ENCODE measurements around the gene CADPS.

CADPS gene

GRCh38 chr3:62647711-62648110 lies 227.5 kb downstream of the CADPS start:
- H3K9me3 ChIP-seq (ENCODE audit: insufficient read depth, low read length): no peaks in the 10 kb centered on the region
- TF ChIP-seq SUZ12 (IDR thresholded peaks at IDR 0.05; ENCODE audit: extremely low read depth, insufficient read depth, insufficient read length) (no peak), YY1 (IDR thresholded peaks at IDR 0.05; ENCODE audit: insufficient read depth, insufficient read length) (no peak), ZNF274 (IDR thresholded peaks at IDR 0.05; ENCODE audit: low read depth, low read length) (no peak)
- no peaks in the 10 kb centered on the region for H3K27me3 ChIP-seq (ENCODE audit: insufficient read depth, insufficient read length)
- H3K36me3 ChIP-seq (ENCODE audit: insufficient read depth, insufficient read length, low read length): no peaks in the 10 kb centered on the region
- H3K4me3 ChIP-seq (ENCODE audit: insufficient read length, low read depth): no peak overlapping the region
- H3K9ac ChIP-seq (ENCODE audit: insufficient read length, low read depth): no peak overlapping the region
- H3K4me1 ChIP-seq (ENCODE audit: insufficient read depth, insufficient read length): no peaks in the 10 kb centered on the region
- DNase-seq (ENCODE audit: low read depth, low spot score): no peak

GRCh38 chr3:62644493-62644892 lies 230.7 kb downstream of the CADPS start:
- Histone ChIP-seq H3K9ac (ENCODE audit: insufficient read length, low read depth) (no peak overlapping the region), H3K9me3 (ENCODE audit: insufficient read depth, low read length) (no peaks in the 10 kb centered on the region), H3K36me3 (ENCODE audit: insufficient read depth, insufficient read length, low read length) (no peaks in the 10 kb centered on the region), H3K4me3 (ENCODE audit: insufficient read length, low read depth) (no peak overlapping the region), H3K4me1 (ENCODE audit: insufficient read depth, insufficient read length) (no peaks in the 10 kb centered on the region), H3K27me3 (ENCODE audit: insufficient read depth, insufficient read length) (no peaks in the 10 kb centered on the region)
- DNase-seq (ENCODE audit: low read depth, low spot score): no peak
- TF ChIP-seq YY1 (IDR thresholded peaks at IDR 0.05; ENCODE audit: insufficient read depth, insufficient read length) (no peak), ZNF274 (IDR thresholded peaks at IDR 0.05; ENCODE audit: low read depth, low read length) (no peak), SUZ12 (IDR thresholded peaks at IDR 0.05; ENCODE audit: extremely low read depth, insufficient read depth, insufficient read length) (no peak)

DNA sequence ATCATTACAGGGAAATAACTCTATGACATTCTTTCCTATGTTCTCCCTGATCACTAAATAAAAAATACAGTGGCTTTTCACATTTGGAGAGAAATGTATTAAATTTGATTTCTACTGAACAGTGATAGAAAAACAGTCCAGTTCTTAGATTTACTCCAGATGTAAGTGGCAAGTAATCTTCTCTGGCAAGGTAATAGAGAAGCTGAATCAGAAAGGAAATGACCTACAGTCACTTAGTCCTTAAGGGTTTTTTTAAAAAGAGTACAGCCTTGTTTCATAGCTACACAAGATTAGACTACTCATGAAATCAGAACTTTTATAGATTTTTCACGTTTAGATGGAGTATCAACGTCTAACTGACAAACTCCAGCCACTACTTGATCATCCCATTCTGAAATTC lies 236.9 kb downstream of the CADPS start:
- no peak for TF ChIP-seq ZNF274 (IDR thresholded peaks at IDR 0.05; ENCODE audit: low read depth, low read length)
- TF ChIP-seq SUZ12 (IDR thresholded peaks at IDR 0.05; ENCODE audit: extremely low read depth, insufficient read depth, insufficient read length): no peak
- no peak for TF ChIP-seq YY1 (IDR thresholded peaks at IDR 0.05; ENCODE audit: insufficient read depth, insufficient read length)
- Histone ChIP-seq H3K9ac (ENCODE audit: insufficient read length, low read depth) (no peak overlapping the region), H3K27me3 (ENCODE audit: insufficient read depth, insufficient read length) (no peaks in the 10 kb centered on the region), H3K4me3 (ENCODE audit: insufficient read length, low read depth) (no peak overlapping the region), H3K9me3 (ENCODE audit: insufficient read depth, low read length) (no peaks in the 10 kb centered on the region), H3K36me3 (ENCODE audit: insufficient read depth, insufficient read length, low read length) (no peaks in the 10 kb centered on the region), H3K4me1 (ENCODE audit: insufficient read depth, insufficient read length) (no peaks in the 10 kb centered on the region)
- DNase-seq (ENCODE audit: low read depth, low spot score): no peak

- Histone ChIP-seq H3K9me3 (ENCODE audit: insufficient read depth, low read length) (no peaks in the 10 kb centered on the region), H3K27me3 (ENCODE audit: insufficient read depth, insufficient read length) (no peaks in the 10 kb centered on the region), H3K9ac (ENCODE audit: insufficient read length, low read depth) (no peak overlapping the region), H3K4me1 (ENCODE audit: insufficient read depth, insufficient read length) (no peaks in the 10 kb centered on the region), H3K4me3 (ENCODE audit: insufficient read length, low read depth) (no peak overlapping the region), H3K36me3 (ENCODE audit: insufficient read depth, insufficient read length, low read length) (no peaks in the 10 kb centered on the region)
- no peak for TF ChIP-seq YY1 (IDR thresholded peaks at IDR 0.05; ENCODE audit: insufficient read depth, insufficient read length)
- no peak for TF ChIP-seq SUZ12 (IDR thresholded peaks at IDR 0.05; ENCODE audit: extremely low read depth, insufficient read depth, insufficient read length)
- TF ChIP-seq ZNF274 (IDR thresholded peaks at IDR 0.05; ENCODE audit: low read depth, low read length): no peak
- no peak for DNase-seq (ENCODE audit: low read depth, low spot score)
Observed at GRCh38 chr3:62636235-62636826, 238.9 kb downstream of the CADPS start.

DNA sequence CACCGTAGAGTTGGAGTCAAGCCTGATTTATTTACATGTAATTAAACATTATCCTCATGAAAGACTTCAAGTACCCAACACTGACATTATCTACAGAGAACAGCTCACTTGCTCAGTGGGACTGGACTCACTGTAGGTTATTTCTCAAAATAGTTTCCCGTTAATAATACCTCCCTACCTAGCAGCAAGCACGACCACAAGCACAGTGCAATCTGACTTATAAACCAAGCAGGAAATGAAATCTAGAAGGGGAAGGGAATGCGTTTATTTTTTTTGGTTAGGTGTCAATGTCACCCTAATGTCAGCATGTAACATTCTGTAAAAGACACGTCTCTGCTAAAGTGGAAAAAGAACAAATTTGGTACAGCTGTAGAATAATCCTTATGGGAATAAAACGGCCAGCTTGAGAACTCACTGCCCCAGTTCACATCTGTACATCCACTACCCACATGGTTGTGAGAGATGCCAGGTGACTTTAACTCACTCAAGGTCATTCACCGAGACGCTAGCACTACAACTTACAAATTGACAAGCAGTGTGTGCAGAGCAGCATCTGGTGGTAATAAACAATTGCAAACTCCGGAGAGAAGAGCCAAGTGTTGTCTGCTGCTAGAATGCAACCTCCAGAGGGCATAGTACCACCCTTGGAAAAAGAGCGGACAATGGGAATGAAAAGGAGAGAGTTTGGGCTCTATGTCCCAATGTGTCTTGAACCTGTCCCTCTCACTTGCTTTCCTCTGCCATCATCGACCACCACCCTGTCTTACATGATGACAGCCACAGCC lies 242.5 kb downstream of the CADPS start:
- no peaks in the 10 kb centered on the region for H3K27me3 ChIP-seq (ENCODE audit: insufficient read depth, insufficient read length)
- no peak for DNase-seq (ENCODE audit: low read depth, low spot score)
- TF ChIP-seq SUZ12 (IDR thresholded peaks at IDR 0.05; ENCODE audit: extremely low read depth, insufficient read depth, insufficient read length) (no peak), YY1 (IDR thresholded peaks at IDR 0.05; ENCODE audit: insufficient read depth, insufficient read length) (no peak), ZNF274 (IDR thresholded peaks at IDR 0.05; ENCODE audit: low read depth, low read length) (no peak)

DNA sequence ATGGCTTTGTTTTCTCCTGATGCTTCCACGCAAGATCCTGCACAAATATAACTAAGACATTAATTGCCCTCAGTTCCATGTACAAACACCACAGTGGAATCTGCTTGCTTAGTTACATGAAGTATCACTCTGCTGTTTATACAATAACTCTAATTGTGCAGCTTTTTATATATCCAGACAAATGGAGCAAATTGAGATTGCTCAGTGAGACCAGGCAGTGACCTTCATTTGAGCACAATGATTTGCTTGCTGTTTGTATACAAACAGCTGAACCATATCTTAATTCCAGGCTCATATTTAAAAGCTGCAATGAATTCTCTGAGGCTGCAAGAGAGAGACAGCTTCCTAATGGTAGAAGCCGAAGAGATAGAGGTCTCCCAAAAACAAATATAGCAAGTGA lies 243.7 kb downstream of the CADPS start:
- no peaks in the 10 kb centered on the region for H3K9me3 ChIP-seq (ENCODE audit: insufficient read depth, low read length)
- H3K36me3 ChIP-seq (ENCODE audit: insufficient read depth, insufficient read length, low read length): no peaks in the 10 kb centered on the region
- no peak for TF ChIP-seq SUZ12 (IDR thresholded peaks at IDR 0.05; ENCODE audit: extremely low read depth, insufficient read depth, insufficient read length)
- H3K4me3 ChIP-seq (ENCODE audit: insufficient read length, low read depth): no peak overlapping the region
- no peaks in the 10 kb centered on the region for H3K27me3 ChIP-seq (ENCODE audit: insufficient read depth, insufficient read length)
- no peaks in the 10 kb centered on the region for H3K4me1 ChIP-seq (ENCODE audit: insufficient read depth, insufficient read length)
- no peak overlapping the region for H3K9ac ChIP-seq (ENCODE audit: insufficient read length, low read depth)
- DNase-seq (ENCODE audit: low read depth, low spot score): no peak

More for the DNA sequence above, 242.5 kb downstream of the CADPS start:
- Histone ChIP-seq H3K9ac (ENCODE audit: insufficient read length, low read depth) (no peak overlapping the region), H3K36me3 (ENCODE audit: insufficient read depth, insufficient read length, low read length) (no peaks in the 10 kb centered on the region), H3K9me3 (ENCODE audit: insufficient read depth, low read length) (no peaks in the 10 kb centered on the region), H3K4me1 (ENCODE audit: insufficient read depth, insufficient read length) (no peaks in the 10 kb centered on the region), H3K4me3 (ENCODE audit: insufficient read length, low read depth) (no peak overlapping the region)

DNA sequence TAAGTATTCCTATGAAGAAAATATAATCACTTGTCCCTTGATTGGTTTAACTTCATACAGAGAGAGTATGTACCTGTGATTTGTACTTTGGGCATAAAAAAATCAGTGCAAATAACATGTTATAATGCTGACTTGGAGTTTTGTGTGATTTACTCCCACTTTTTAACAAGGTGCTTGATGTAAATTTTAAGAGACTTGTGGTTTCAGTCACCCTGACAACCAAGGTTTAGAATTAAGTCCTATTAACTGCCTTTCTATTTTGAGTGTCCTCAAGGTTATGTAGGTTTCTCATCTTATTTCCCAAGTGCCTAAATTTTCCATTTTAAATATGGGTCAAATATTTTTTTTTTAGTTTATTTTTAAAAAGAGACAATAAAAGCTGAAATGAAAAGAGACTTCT lies 244.6 kb downstream of the CADPS start:
- Histone ChIP-seq H3K9ac (ENCODE audit: insufficient read length, low read depth) (no peak overlapping the region), H3K36me3 (ENCODE audit: insufficient read depth, insufficient read length, low read length) (no peaks in the 10 kb centered on the region), H3K9me3 (ENCODE audit: insufficient read depth, low read length) (no peaks in the 10 kb centered on the region), H3K4me1 (ENCODE audit: insufficient read depth, insufficient read length) (no peaks in the 10 kb centered on the region), H3K27me3 (ENCODE audit: insufficient read depth, insufficient read length) (no peaks in the 10 kb centered on the region), H3K4me3 (ENCODE audit: insufficient read length, low read depth) (no peak overlapping the region)
- TF ChIP-seq YY1 (IDR thresholded peaks at IDR 0.05; ENCODE audit: insufficient read depth, insufficient read length) (no peak), SUZ12 (IDR thresholded peaks at IDR 0.05; ENCODE audit: extremely low read depth, insufficient read depth, insufficient read length) (no peak)
- DNase-seq (ENCODE audit: low read depth, low spot score): no peak
